Activated CD8-positive, alpha-beta memory T cell treated with anti-CD3 and anti-CD28 coated beads for 36 hours (primary cell): ENCODE data around the gene IL21R. TPM values are rescaled to one million over a fixed set of nuclear protein-coding genes. Genes with fewer than 3 reads are reported as not detected.

Source experiments
- CTCF ChIA-PET: fragments of 350-600 bp; sonication (Branson Sonifier 250); formaldehyde crosslinking; loops from one replicate; lab custom pipeline; 2021; ENCODE audit warnings: antibody characterized with exemption; lab: Charles Lee
- POLR2A ChIA-PET: fragments of 350-600 bp; sonication (Branson Sonifier 250); formaldehyde crosslinking; loops from one replicate; lab custom pipeline; 2021; ENCODE audit warnings: antibody characterized with exemption; lab: Charles Lee
- total RNA-seq, 2 experiments: library from RNA; stranded (reverse); gene quantifications; one replicate each; pipeline ENCODE4 v1.2.3, GENCODE V29; 2021

IL21R gene
- total RNA-seq, 2 experiments from 2014 or later, result 85.4 to 86.4 TPM

- POLR2A ChIA-PET, result no interaction called here
Observed at GRCh38 chr16:27481282-27481934, 79.4 kb downstream of the IL21R start.

GRCh38 chr16:27482397-27483087, 80.6 kb downstream of the IL21R start:
- CTCF ChIA-PET, result no interaction called here
- POLR2A ChIA-PET, result no interaction called here

More at GRCh38 chr16:27481282-27481934, 79.4 kb downstream of the IL21R start:
- CTCF ChIA-PET, result no interaction called here

GRCh38 chr16:27483088-27483437, 81.1 kb downstream of the IL21R start:
- POLR2A ChIA-PET, result no interaction called here
- CTCF ChIA-PET, result no interaction called here

GRCh38 chr16:27483624-27484023, 81.7 kb downstream of the IL21R start:
- ChIA-PET CTCF (no interaction called here), POLR2A (no interaction called here)

- CTCF ChIA-PET, result no interaction called here
- POLR2A ChIA-PET, result no interaction called here
Observed at GRCh38 chr16:27485126-27485525, 83.2 kb downstream of the IL21R start.

GRCh38 chr16:27485811-27486210, 83.8 kb downstream of the IL21R start:
- ChIA-PET CTCF (no interaction called here), POLR2A (no interaction called here)

- ChIA-PET CTCF (no interaction called here), POLR2A (no interaction called here)
Observed at GRCh38 chr16:27486344-27486743, 84.4 kb downstream of the IL21R start.

- ChIA-PET POLR2A (no interaction called here), CTCF (no interaction called here)
Observed at GRCh38 chr16:27486760-27487159, 84.8 kb downstream of the IL21R start.

GRCh38 chr16:27489421-27489820, 87.4 kb downstream of the IL21R start:
- POLR2A ChIA-PET, result no interaction called here
- CTCF ChIA-PET, result no interaction called here

GRCh38 chr16:27489906-27490305, 87.9 kb downstream of the IL21R start:
- ChIA-PET POLR2A (no interaction called here), CTCF (no interaction called here)

GRCh38 chr16:27491894-27492587, 90.1 kb downstream of the IL21R start:
- CTCF ChIA-PET, result no interaction called here
- POLR2A ChIA-PET, result no interaction called here

- ChIA-PET CTCF (no interaction called here), POLR2A (no interaction called here)
Observed at GRCh38 chr16:27492588-27492979, 90.6 kb downstream of the IL21R start.

GRCh38 chr16:27495191-27495590, 93.2 kb downstream of the IL21R start:
- ChIA-PET POLR2A (no interaction called here), CTCF (no interaction called here)

- ChIA-PET POLR2A (no interaction called here), CTCF (no interaction called here)
Observed at GRCh38 chr16:27498031-27498825, 96.3 kb downstream of the IL21R start.

- ChIA-PET CTCF (no interaction called here), POLR2A (no interaction called here)
Observed at GRCh38 chr16:27498916-27499658, 97.1 kb downstream of the IL21R start.

GRCh38 chr16:27499659-27500055, 97.7 kb downstream of the IL21R start:
- POLR2A ChIA-PET, result interaction anchor here (0.6 kb wide), 1 partner anchor 1648 kb away, joined by 4 read pairs; no protein-coding TSS in a partner anchor
- CTCF ChIA-PET, result no interaction called here

- ChIA-PET POLR2A (no interaction called here), CTCF (no interaction called here)
Observed at GRCh38 chr16:27500801-27501200, 98.8 kb downstream of the IL21R start.
